GM10248 (cell line): ENCODE measurements around the gene ZSCAN25.
"Not testable (repeated sequence)": the region's sequence is repeated elsewhere in the genome, so short reads cannot be mapped to it uniquely, and the experiment has no call there.

Source experiments
- CTCF ChIA-PET: fragments of 300-600 bp; sonication (Branson Sonifier 250); formaldehyde crosslinking; extraction: SDS; loops from one replicate; lab custom pipeline; 2021; ENCODE audit warnings: antibody characterized with exemption; lab: Yijun Ruan, JAX
- POLR2A ChIA-PET: fragments of 350-650 bp; sonication (Branson Sonifier 250); formaldehyde crosslinking; extraction: SDS; loops from one replicate; lab custom pipeline; 2020; ENCODE audit warnings: antibody characterized with exemption; lab: Yijun Ruan, JAX
- DNase-seq: peaks from one replicate; pipeline ENCODE4 v3.0.0; 2012; ENCODE audit errors: extremely low spot score
- CTCF ChIP-seq: IDR thresholded peaks from 2 replicates; pipeline ENCODE4 v1.5.1; 2012; ENCODE audit warnings: mild to moderate bottlenecking, low read depth; ENCODE audit errors: extremely low read depth, missing control alignments, control extremely low read depth

The ZSCAN25 gene

DNA sequence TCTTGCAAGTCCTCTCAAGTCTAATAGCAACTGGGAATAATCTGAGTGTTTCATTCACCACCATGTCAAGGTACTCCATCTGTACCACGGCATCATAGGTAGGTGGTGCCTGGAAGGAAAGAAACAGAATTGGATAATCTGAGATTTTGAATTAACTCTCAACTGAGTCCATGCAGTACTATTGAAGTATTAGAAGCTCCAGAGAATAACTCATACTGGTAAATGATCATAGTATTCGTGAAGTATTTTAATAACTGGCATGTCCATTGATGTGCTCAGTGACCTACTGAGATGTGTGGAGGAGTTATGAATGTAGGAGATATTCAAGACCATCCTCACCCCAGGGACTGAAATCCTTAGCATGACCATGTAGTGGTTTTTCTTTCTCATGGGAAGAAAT is 35.9 kb downstream of the ZSCAN25 start:
- DNase-seq = no peak
- ChIA-PET POLR2A (no interaction called here), CTCF (no interaction called here)
- no peak for TF ChIP-seq CTCF

- POLR2A ChIA-PET, DNase-seq, CTCF ChIA-PET: not testable (repeated sequence)
Measured at GRCh38 chr7:99653269-99653668, 36.5 kb downstream of the ZSCAN25 start.

GRCh38 chr7:99653754-99654153 is 37.0 kb downstream of the ZSCAN25 start:
- ChIA-PET POLR2A (no interaction called here), CTCF (no interaction called here)
- DNase-seq = no peak
- TF ChIP-seq CTCF = no peak

DNA sequence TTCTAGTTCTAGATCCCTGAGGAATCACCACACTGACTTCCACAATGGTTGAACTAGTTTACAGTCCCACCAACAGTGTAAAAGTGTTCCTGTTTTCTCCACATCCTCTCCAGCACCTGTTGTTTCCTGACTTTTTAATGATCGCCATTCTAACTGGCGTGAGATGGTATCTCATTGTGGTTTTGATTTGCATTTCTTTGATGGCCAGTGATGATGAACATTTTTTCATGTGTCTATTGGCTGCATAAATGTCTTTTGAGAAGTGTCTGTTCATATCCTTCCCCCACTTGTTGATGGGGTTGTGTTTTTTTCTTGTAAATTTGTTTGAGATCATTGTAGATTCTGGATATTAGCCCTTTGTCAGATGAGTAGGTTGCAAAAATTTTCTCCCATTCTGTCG is 37.9 kb downstream of the ZSCAN25 start:
- CTCF ChIA-PET = not testable (repeated sequence)

DNA sequence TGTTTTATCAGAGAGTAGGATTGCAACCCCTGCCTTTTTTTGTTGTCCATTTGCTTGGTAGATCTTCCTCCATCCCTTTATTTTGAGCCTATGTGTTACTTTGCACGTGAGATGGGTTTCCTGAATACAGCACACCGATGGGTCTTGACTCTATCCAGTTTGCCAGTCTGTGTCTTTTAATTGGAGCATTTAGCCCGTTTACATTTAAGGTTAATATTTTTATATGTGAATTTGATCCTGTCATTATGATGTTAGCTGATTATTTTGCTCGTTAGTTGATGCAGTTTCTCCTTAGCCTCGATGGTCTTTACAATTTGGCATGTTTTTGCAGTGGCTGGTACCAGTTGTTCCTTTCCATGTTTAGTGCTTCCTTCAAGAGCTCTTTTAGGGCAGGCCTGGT is 41.1 kb downstream of the ZSCAN25 start:
- CTCF ChIA-PET, POLR2A ChIA-PET, DNase-seq: not testable (repeated sequence)

More for the DNA sequence above, 37.9 kb downstream of the ZSCAN25 start:
- DNase-seq, POLR2A ChIA-PET: not testable (repeated sequence)

GRCh38 chr7:99665312-99666012 is 48.7 kb downstream of the ZSCAN25 start:
- TF ChIP-seq CTCF = no peak
- no peak for DNase-seq
- ChIA-PET CTCF (no interaction called here), POLR2A (no interaction called here)

GRCh38 chr7:99666013-99666395 is 49.3 kb downstream of the ZSCAN25 start:
- no peak for TF ChIP-seq CTCF
- DNase-seq = no peak
- ChIA-PET POLR2A (no interaction called here), CTCF (no interaction called here)

DNA sequence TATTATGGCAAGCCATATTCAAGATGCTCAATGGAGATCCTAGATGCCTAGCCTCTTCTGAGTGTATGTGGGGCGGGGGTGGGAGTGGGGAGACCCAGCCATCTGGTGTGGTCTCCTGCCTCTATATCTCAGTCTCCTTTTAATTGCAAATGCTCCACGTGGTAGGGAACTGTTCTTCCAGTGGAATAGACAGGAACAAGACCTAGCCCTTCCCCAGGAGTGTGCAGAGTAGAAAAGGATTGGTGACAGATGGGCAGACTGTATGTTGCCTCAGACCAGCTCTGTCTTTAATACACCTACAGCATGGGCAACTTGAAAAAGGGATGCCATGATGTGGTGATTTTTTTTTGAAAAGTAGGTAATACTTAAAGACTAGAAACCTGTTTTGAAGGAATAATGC is 50.4 kb downstream of the ZSCAN25 start:
- CTCF ChIA-PET = no interaction called here
- no peak for DNase-seq
- TF ChIP-seq CTCF = no peak
- POLR2A ChIA-PET = no interaction called here
